MG63 (cell line): ENCODE data around the gene ZBTB49. TPM values are rescaled to one million over a fixed set of nuclear protein-coding genes. Genes with fewer than 3 reads are reported as not detected.
A peak's percentile ranks its signal among the peaks of the same experiment; 100 is the strongest.
"Not testable (repeated sequence)": the region's sequence is repeated elsewhere in the genome, so short reads cannot be mapped to it uniquely, and the experiment has no call there.

Experiments used
- DNase-seq: peaks from one replicate; pipeline ENCODE4 v3.0.0-alpha.2; 2020
- H3K27me3 ChIP-seq: fragments of 250-450 bp; sonication (Bioruptor Pico); 2 replicates; pipeline ENCODE4 v1.5.1; 2020; ENCODE audit warnings: mild to moderate bottlenecking, moderate library complexity
- H3K36me3 ChIP-seq: fragments of 250-450 bp; sonication (Bioruptor Pico); 2 replicates; pipeline ENCODE4 v1.5.1; 2020; ENCODE audit warnings: mild to moderate bottlenecking, moderate library complexity
- H3K4me3 ChIP-seq: fragments of 250-450 bp; sonication (Bioruptor Pico); 2 replicates; pipeline ENCODE4 v1.5.1; 2020; ENCODE audit warnings: mild to moderate bottlenecking, moderate library complexity
- H3K9me3 ChIP-seq: fragments of 250-450 bp; sonication (Bioruptor Pico); 2 replicates; pipeline ENCODE4 v1.5.1; 2020; ENCODE audit warnings: mild to moderate bottlenecking, moderate library complexity
- total RNA-seq: library from RNA; depleted of rRNA; stranded (reverse); fragments of >200 nt; shearing (Covaris generic); gene quantifications from 2 replicates; pipeline ENCODE4 v1.2.3, GENCODE V29; 2014; ENCODE audit warnings: low replicate concordance

Gene ZBTB49
- total RNA-seq, 1 experiment from 2014 or later = 3.3 TPM

GRCh38 chr4:4333265-4333706 lies 43.2 kb downstream of the ZBTB49 start:
- no peak overlapping the region for H3K4me3 ChIP-seq
- no peaks in the 10 kb centered on the region for H3K9me3 ChIP-seq
- no peaks in the 10 kb centered on the region for H3K27me3 ChIP-seq
- DNase-seq = peak; percentile 5
- no peaks in the 10 kb centered on the region for H3K36me3 ChIP-seq

GRCh38 chr4:4334798-4335520 lies 44.9 kb downstream of the ZBTB49 start:
- H3K9me3 ChIP-seq = no peaks in the 10 kb centered on the region
- no peaks in the 10 kb centered on the region for H3K36me3 ChIP-seq
- H3K4me3 ChIP-seq = no peak overlapping the region
- H3K27me3 ChIP-seq = no peaks in the 10 kb centered on the region
- peak; percentile 26 for DNase-seq

GRCh38 chr4:4338210-4339001 lies 48.4 kb downstream of the ZBTB49 start:
- Histone ChIP-seq H3K9me3 (no peaks in the 10 kb centered on the region), H3K27me3 (no peaks in the 10 kb centered on the region), H3K4me3 (no peak overlapping the region), H3K36me3 (no peaks in the 10 kb centered on the region)
- DNase-seq = no peak

- no peaks in the 10 kb centered on the region for H3K27me3 ChIP-seq
- H3K36me3 ChIP-seq = no peaks in the 10 kb centered on the region
- H3K4me3 ChIP-seq = no peak overlapping the region
- H3K9me3 ChIP-seq = no peaks in the 10 kb centered on the region
- DNase-seq = no peak
Measured at GRCh38 chr4:4339504-4340085, 49.5 kb downstream of the ZBTB49 start.

- H3K27me3 ChIP-seq = no peaks in the 10 kb centered on the region
- H3K36me3 ChIP-seq = no peaks in the 10 kb centered on the region
- no peaks in the 10 kb centered on the region for H3K9me3 ChIP-seq
- H3K4me3 ChIP-seq = no peak overlapping the region
- no peak for DNase-seq
Measured at GRCh38 chr4:4341861-4342650, 52.0 kb downstream of the ZBTB49 start.

- Histone ChIP-seq H3K4me3 (no peak overlapping the region), H3K9me3 (no peaks in the 10 kb centered on the region), H3K36me3 (no peaks in the 10 kb centered on the region), H3K27me3 (no peaks in the 10 kb centered on the region)
- no peak for DNase-seq
Measured at GRCh38 chr4:4343038-4343437, 53.0 kb downstream of the ZBTB49 start.

- no peak overlapping the region for H3K4me3 ChIP-seq
Measured at GRCh38 chr4:4344915-4345527, 55.0 kb downstream of the ZBTB49 start.

GRCh38 chr4:4347585-4347984 lies 57.5 kb downstream of the ZBTB49 start:
- Histone ChIP-seq H3K36me3 (no peaks in the 10 kb centered on the region), H3K4me3 (no peak overlapping the region), H3K27me3 (no peaks in the 10 kb centered on the region), H3K9me3 (no peaks in the 10 kb centered on the region)
- no peak for DNase-seq

More at GRCh38 chr4:4344915-4345527, 55.0 kb downstream of the ZBTB49 start:
- no peaks in the 10 kb centered on the region for H3K9me3 ChIP-seq
- H3K36me3 ChIP-seq = no peaks in the 10 kb centered on the region
- DNase-seq = no peak
- no peaks in the 10 kb centered on the region for H3K27me3 ChIP-seq

- DNase-seq = not testable (repeated sequence)
Measured at GRCh38 chr4:4348585-4348984, 58.5 kb downstream of the ZBTB49 start.

GRCh38 chr4:4349867-4350266 lies 59.8 kb downstream of the ZBTB49 start:
- DNase-seq = no peak
- Histone ChIP-seq H3K9me3 (no peaks in the 10 kb centered on the region), H3K4me3 (no peak overlapping the region), H3K27me3 (no peaks in the 10 kb centered on the region), H3K36me3 (no peaks in the 10 kb centered on the region)

More at GRCh38 chr4:4348585-4348984, 58.5 kb downstream of the ZBTB49 start:
- not testable (repeated sequence) for H3K9me3 ChIP-seq, H3K27me3 ChIP-seq, H3K4me3 ChIP-seq, H3K36me3 ChIP-seq

- no peak overlapping the region for H3K4me3 ChIP-seq
- no peaks in the 10 kb centered on the region for H3K36me3 ChIP-seq
- no peaks in the 10 kb centered on the region for H3K27me3 ChIP-seq
- DNase-seq = no peak
- no peaks in the 10 kb centered on the region for H3K9me3 ChIP-seq
Measured at GRCh38 chr4:4350909-4351308, 60.9 kb downstream of the ZBTB49 start.

- DNase-seq = no peak
- H3K4me3 ChIP-seq = no peak overlapping the region
- no peaks in the 10 kb centered on the region for H3K27me3 ChIP-seq
- no peaks in the 10 kb centered on the region for H3K9me3 ChIP-seq
- H3K36me3 ChIP-seq = no peaks in the 10 kb centered on the region
Measured at GRCh38 chr4:4355302-4355701, 65.3 kb downstream of the ZBTB49 start.

GRCh38 chr4:4356106-4357041 lies 66.3 kb downstream of the ZBTB49 start:
- H3K36me3 ChIP-seq = no peaks in the 10 kb centered on the region
- no peaks in the 10 kb centered on the region for H3K27me3 ChIP-seq
- H3K4me3 ChIP-seq = no peak overlapping the region
- no peak for DNase-seq
- no peaks in the 10 kb centered on the region for H3K9me3 ChIP-seq

- Histone ChIP-seq H3K9me3 (no peaks in the 10 kb centered on the region), H3K27me3 (no peaks in the 10 kb centered on the region), H3K4me3 (no peak overlapping the region), H3K36me3 (no peaks in the 10 kb centered on the region)
- DNase-seq = no peak
Measured at GRCh38 chr4:4358093-4358854, 68.2 kb downstream of the ZBTB49 start.

- no peak overlapping the region for H3K4me3 ChIP-seq
- DNase-seq = no peak
- H3K9me3 ChIP-seq = no peaks in the 10 kb centered on the region
- no peaks in the 10 kb centered on the region for H3K27me3 ChIP-seq
- no peaks in the 10 kb centered on the region for H3K36me3 ChIP-seq
Measured at GRCh38 chr4:4361883-4362282, 71.8 kb downstream of the ZBTB49 start.
